HG03280 (cell line): ENCODE measurements around the gene COMMD1.
"Not testable (repeated sequence)": the region's sequence is repeated elsewhere in the genome, so short reads cannot be mapped to it uniquely, and the experiment has no call there.

Experiments
- ATAC-seq: cut with Tn5 transposase; IDR thresholded peaks from one replicate; pipeline ENCODE4 v1.9.1; 2021; ENCODE audit warnings: mild to moderate bottlenecking, moderate library complexity; ENCODE audit not compliant: unreplicated experiment

COMMD1 gene

GRCh38 chr2:62133320-62133823, 227.9 kb downstream of the COMMD1 start:
- no peak for ATAC-seq

GRCh38 chr2:62136956-62137830, 231.7 kb downstream of the COMMD1 start:
- no peak for ATAC-seq

GRCh38 chr2:62140426-62141141, 235.1 kb downstream of the COMMD1 start:
- peak; percentile 61 for ATAC-seq

- ATAC-seq, result no peak
Measured at GRCh38 chr2:62141142-62141740, 235.8 kb downstream of the COMMD1 start.

- ATAC-seq, result no peak
Measured at GRCh38 chr2:62142054-62142453, 236.6 kb downstream of the COMMD1 start.

- no peak for ATAC-seq
Measured at GRCh38 chr2:62143696-62144095, 238.2 kb downstream of the COMMD1 start.

GRCh38 chr2:62144689-62145477, 239.4 kb downstream of the COMMD1 start:
- ATAC-seq, result no peak

GRCh38 chr2:62145478-62146100, 240.1 kb downstream of the COMMD1 start:
- no peak for ATAC-seq

GRCh38 chr2:62146790-62147189, 241.3 kb downstream of the COMMD1 start:
- ATAC-seq, result not testable (repeated sequence)

GRCh38 chr2:62147610-62148301, 242.3 kb downstream of the COMMD1 start:
- ATAC-seq, result no peak

GRCh38 chr2:62149708-62150107, 244.2 kb downstream of the COMMD1 start:
- no peak for ATAC-seq

GRCh38 chr2:62150597-62151305, 245.3 kb downstream of the COMMD1 start:
- no peak for ATAC-seq

- no peak for ATAC-seq
Measured at GRCh38 chr2:62151306-62151638, 245.8 kb downstream of the COMMD1 start.

GRCh38 chr2:62152000-62152399, 246.5 kb downstream of the COMMD1 start:
- ATAC-seq, result no peak

- no peak for ATAC-seq
Measured at GRCh38 chr2:62156861-62157496, 251.5 kb downstream of the COMMD1 start.

GRCh38 chr2:62158444-62159121, 253.1 kb downstream of the COMMD1 start:
- no peak for ATAC-seq

GRCh38 chr2:62160691-62161090, 255.2 kb downstream of the COMMD1 start:
- not testable (repeated sequence) for ATAC-seq
